ENCODE results near the gene PDAP1. TPM values are rescaled to one million over a fixed set of nuclear protein-coding genes. Genes with fewer than 3 reads are reported as not detected.

Gene PDAP1
- total and polyA plus RNA-seq, 2 experiments from 2014 or later, result 93.1 to 134 TPM

GRCh38 chr7:99402854-99403253 is 5.5 kb downstream of the PDAP1 start:
- Histone ChIP-seq H3F3A (replicated peaks; ENCODE audit: low read depth) (peaks cover 25% of the 10 kb centered on the region), H3K4me3 (no peak overlapping the region), H3K27ac (ENCODE audit: low read depth) (no peak overlapping the region), H4K20me1 (replicated peaks; ENCODE audit: insufficient read depth) (peaks cover 38% of the 10 kb centered on the region), H3K9me2 (ENCODE audit: insufficient read depth) (no peaks in the 10 kb centered on the region), H2AFZ (no peak overlapping the region), H3K79me2 (replicated peaks; ENCODE audit: insufficient read depth) (peaks cover 48% of the 10 kb centered on the region), H3K4me1 (ENCODE audit: insufficient read depth) (peaks cover 16% of the 10 kb centered on the region), H3K4me2 (no peak overlapping the region), H3K27me3 (ENCODE audit: insufficient read depth) (no peaks in the 10 kb centered on the region), H3K36me3 (ENCODE audit: insufficient read depth) (peaks cover 30% of the 10 kb centered on the region)
- no peak overlapping the region for H3K27ac Mint-ChIP-seq
- TF ChIP-seq ZNF114 (CRISPR knock-in tag; IDR thresholded peaks at IDR 0.05), result no peak
- TF ChIP-seq, protein P1, sequence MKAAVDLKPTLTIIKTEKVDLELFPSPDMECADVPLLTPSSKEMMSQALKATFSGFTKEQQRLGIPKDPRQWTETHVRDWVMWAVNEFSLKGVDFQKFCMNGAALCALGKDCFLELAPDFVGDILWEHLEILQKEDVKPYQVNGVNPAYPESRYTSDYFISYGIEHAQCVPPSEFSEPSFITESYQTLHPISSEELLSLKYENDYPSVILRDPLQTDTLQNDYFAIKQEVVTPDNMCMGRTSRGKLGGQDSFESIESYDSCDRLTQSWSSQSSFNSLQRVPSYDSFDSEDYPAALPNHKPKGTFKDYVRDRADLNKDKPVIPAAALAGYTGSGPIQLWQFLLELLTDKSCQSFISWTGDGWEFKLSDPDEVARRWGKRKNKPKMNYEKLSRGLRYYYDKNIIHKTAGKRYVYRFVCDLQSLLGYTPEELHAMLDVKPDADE (IDR thresholded peaks at IDR 0.05), result no peak
- H3K4me1 Mint-ChIP-seq, result peaks cover 15% of the 10 kb centered on the region
- H3K9me3 Mint-ChIP-seq, result no peaks in the 10 kb centered on the region
- no peak for ATAC-seq
- H3K4me3 Mint-ChIP-seq, result no peak overlapping the region; the same call in 2 of the 3 replicates
- H3K36me3 Mint-ChIP-seq (ENCODE audit: low read depth), result peaks cover 72% of the 10 kb centered on the region
- DNase-seq (ENCODE audit: low spot score), result no peak
- peaks cover 21% of the 10 kb centered on the region for H3K27me3 Mint-ChIP-seq (ENCODE audit: insufficient read depth, low read depth, poor library complexity)

DNA sequence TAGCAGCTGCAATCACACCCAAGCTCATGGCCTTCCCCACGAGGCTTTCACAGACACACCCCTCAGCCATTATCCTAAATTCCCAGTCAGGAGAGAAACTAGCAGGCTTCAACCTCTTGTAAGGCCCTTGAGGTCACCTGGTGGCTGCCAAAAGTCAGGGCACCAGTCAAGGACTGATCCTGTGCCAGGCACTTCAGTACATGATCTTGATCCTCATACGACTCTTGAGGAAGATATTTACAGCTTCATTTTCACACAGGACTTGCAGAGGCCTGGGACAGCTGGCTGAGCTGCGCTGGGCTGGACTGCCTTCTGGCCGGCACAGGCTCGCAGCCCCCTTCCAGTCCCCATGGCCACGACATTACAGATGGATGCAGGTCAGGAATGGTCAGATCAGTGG is 8.8 kb downstream of the PDAP1 start:
- peaks cover 26% of the 10 kb centered on the region for H3K27me3 Mint-ChIP-seq (ENCODE audit: insufficient read depth, low read depth, poor library complexity)
- Histone ChIP-seq H3K4me3 (no peak overlapping the region), H3K4me2 (no peak overlapping the region), H3K27ac (ENCODE audit: low read depth) (no peak overlapping the region), H3K79me2 (replicated peaks; ENCODE audit: insufficient read depth) (peaks cover 15% of the 10 kb centered on the region), H3K9me2 (ENCODE audit: insufficient read depth) (no peaks in the 10 kb centered on the region), H3K4me1 (ENCODE audit: insufficient read depth) (no peaks in the 10 kb centered on the region), H3F3A (replicated peaks; ENCODE audit: low read depth) (peaks cover 25% of the 10 kb centered on the region), H4K20me1 (replicated peaks; ENCODE audit: insufficient read depth) (peaks cover 36% of the 10 kb centered on the region), H3K36me3 (ENCODE audit: insufficient read depth) (peaks cover 35% of the 10 kb centered on the region), H2AFZ (no peak overlapping the region), H3K27me3 (ENCODE audit: insufficient read depth) (no peaks in the 10 kb centered on the region)
- TF ChIP-seq REST (IDR thresholded peaks at IDR 0.05; ENCODE audit: unreplicated experiment), result no peak
- TF ChIP-seq POLR2AphosphoS5 (IDR thresholded peaks at IDR 0.05; ENCODE audit: low read depth), result no peak
- no peak for TF ChIP-seq ZNF331 (CRISPR knock-in tag; IDR thresholded peaks at IDR 0.05; ENCODE audit: low read depth)
- TF ChIP-seq, protein P2, sequence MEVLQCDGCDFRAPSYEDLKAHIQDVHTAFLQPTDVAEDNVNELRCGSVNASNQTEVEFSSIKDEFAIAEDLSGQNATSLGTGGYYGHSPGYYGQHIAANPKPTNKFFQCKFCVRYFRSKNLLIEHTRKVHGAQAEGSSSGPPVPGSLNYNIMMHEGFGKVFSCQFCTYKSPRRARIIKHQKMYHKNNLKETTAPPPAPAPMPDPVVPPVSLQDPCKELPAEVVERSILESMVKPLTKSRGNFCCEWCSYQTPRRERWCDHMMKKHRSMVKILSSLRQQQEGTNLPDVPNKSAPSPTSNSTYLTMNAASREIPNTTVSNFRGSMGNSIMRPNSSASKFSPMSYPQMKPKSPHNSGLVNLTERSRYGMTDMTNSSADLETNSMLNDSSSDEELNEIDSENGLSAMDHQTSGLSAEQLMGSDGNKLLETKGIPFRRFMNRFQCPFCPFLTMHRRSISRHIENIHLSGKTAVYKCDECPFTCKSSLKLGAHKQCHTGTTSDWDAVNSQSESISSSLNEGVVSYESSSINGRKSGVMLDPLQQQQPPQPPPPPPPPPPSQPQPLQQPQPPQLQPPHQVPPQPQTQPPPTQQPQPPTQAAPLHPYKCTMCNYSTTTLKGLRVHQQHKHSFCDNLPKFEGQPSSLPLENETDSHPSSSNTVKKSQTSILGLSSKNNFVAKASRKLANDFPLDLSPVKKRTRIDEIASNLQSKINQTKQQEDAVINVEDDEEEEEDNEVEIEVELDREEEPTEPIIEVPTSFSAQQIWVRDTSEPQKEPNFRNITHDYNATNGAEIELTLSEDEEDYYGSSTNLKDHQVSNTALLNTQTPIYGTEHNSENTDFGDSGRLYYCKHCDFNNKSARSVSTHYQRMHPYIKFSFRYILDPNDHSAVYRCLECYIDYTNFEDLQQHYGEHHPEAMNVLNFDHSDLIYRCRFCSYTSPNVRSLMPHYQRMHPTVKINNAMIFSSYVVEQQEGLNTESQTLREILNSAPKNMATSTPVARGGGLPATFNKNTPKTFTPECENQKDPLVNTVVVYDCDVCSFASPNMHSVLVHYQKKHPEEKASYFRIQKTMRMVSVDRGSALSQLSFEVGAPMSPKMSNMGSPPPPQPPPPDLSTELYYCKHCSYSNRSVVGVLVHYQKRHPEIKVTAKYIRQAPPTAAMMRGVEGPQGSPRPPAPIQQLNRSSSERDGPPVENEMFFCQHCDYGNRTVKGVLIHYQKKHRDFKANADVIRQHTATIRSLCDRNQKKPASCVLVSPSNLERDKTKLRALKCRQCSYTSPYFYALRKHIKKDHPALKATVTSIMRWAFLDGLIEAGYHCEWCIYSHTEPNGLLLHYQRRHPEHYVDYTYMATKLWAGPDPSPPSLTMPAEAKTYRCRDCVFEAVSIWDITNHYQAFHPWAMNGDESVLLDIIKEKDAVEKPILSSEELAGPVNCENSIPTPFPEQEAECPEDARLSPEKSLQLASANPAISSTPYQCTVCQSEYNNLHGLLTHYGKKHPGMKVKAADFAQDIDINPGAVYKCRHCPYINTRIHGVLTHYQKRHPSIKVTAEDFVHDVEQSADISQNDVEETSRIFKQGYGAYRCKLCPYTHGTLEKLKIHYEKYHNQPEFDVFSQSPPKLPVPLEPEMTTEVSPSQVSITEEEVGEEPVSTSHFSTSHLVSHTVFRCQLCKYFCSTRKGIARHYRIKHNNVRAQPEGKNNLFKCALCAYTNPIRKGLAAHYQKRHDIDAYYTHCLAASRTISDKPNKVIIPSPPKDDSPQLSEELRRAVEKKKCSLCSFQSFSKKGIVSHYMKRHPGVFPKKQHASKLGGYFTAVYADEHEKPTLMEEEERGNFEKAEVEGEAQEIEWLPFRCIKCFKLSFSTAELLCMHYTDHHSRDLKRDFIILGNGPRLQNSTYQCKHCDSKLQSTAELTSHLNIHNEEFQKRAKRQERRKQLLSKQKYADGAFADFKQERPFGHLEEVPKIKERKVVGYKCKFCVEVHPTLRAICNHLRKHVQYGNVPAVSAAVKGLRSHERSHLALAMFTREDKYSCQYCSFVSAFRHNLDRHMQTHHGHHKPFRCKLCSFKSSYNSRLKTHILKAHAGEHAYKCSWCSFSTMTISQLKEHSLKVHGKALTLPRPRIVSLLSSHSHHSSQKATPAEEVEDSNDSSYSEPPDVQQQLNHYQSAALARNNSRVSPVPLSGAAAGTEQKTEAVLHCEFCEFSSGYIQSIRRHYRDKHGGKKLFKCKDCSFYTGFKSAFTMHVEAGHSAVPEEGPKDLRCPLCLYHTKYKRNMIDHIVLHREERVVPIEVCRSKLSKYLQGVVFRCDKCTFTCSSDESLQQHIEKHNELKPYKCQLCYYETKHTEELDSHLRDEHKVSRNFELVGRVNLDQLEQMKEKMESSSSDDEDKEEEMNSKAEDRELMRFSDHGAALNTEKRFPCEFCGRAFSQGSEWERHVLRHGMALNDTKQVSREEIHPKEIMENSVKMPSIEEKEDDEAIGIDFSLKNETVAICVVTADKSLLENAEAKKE (CRISPR knock-in tag; IDR thresholded peaks at IDR 0.05), result no peak
- ATAC-seq (no peak), DNase-seq (ENCODE audit: low spot score) (no peak)
- H3K36me3 Mint-ChIP-seq (ENCODE audit: low read depth), result peaks cover 93% of the 10 kb centered on the region
- no peaks in the 10 kb centered on the region for H3K9me3 Mint-ChIP-seq
- H3K27ac Mint-ChIP-seq, result no peak overlapping the region
- H3K4me3 Mint-ChIP-seq, result no peak overlapping the region
- peaks cover 3% of the 10 kb centered on the region; the same call in 1 of the 3 replicates for H3K4me1 Mint-ChIP-seq
